ENCODE results near the gene DOCK7.
A peak's percentile ranks its signal among the peaks of the same experiment; 100 is the strongest.
"Not testable (repeated sequence)": the region's sequence is repeated elsewhere in the genome, so short reads cannot be mapped to it uniquely, and the experiment has no call there.

Gene DOCK7
- total RNA-seq: 16.6 to 33.5 (median 16.8) reads per million in 4 donors

GRCh38 chr1:62687903-62688686 is at the start of gene DOCK7:
Gene DOCK7, minus strand, starts transcription at chr1:62688386. Its CDS starts 122 bp downstream, at chr1:62688264.
- peak; percentile 24 to 45 (median 37) for DNase-seq

GRCh38 chr1:62735491-62736171 is 47.4 kb upstream of the DOCK7 start:
- DNase-seq: no peak

- no peak for DNase-seq
Measured at GRCh38 chr1:62732331-62732730, 44.1 kb upstream of the DOCK7 start.

- no peak for DNase-seq
Measured at GRCh38 chr1:62728963-62729362, 40.8 kb upstream of the DOCK7 start.

GRCh38 chr1:62727656-62728407 is 39.6 kb upstream of the DOCK7 start:
- DNase-seq: no peak

- DNase-seq: no peak
Measured at GRCh38 chr1:62726011-62726442, 37.8 kb upstream of the DOCK7 start.

- DNase-seq: no peak
Measured at GRCh38 chr1:62725255-62725654, 37.1 kb upstream of the DOCK7 start.

- no peak for DNase-seq
Measured at GRCh38 chr1:62724430-62724829, 36.2 kb upstream of the DOCK7 start.

GRCh38 chr1:62723883-62724282 is 35.7 kb upstream of the DOCK7 start:
- no peak for DNase-seq

GRCh38 chr1:62722796-62723195 is 34.6 kb upstream of the DOCK7 start:
- no peak for DNase-seq

- no peak for DNase-seq
Measured at GRCh38 chr1:62720946-62721554, 32.9 kb upstream of the DOCK7 start.

GRCh38 chr1:62718400-62718799 is 30.2 kb upstream of the DOCK7 start:
- DNase-seq: not testable (repeated sequence)

- DNase-seq: no peak
Measured at GRCh38 chr1:62717483-62717882, 29.3 kb upstream of the DOCK7 start.

GRCh38 chr1:62716397-62716796 is 28.2 kb upstream of the DOCK7 start:
- no peak for DNase-seq

GRCh38 chr1:62712336-62713243 is 24.4 kb upstream of the DOCK7 start:
- no peak for DNase-seq

- no peak for DNase-seq
Measured at GRCh38 chr1:62707744-62708120, 19.5 kb upstream of the DOCK7 start.

GRCh38 chr1:62706985-62707743 is 19.0 kb upstream of the DOCK7 start:
- DNase-seq: no peak

- DNase-seq: not testable (repeated sequence)
Measured at GRCh38 chr1:62698161-62698560, 10.0 kb upstream of the DOCK7 start.

GRCh38 chr1:62694479-62694878 is 6.3 kb upstream of the DOCK7 start:
- DNase-seq: not testable (repeated sequence)

- DNase-seq: no peak
Measured at GRCh38 chr1:62693123-62693522, 4.9 kb upstream of the DOCK7 start.

Data from T-helper 1 cell (primary cell).